DND-41 (cell line): ENCODE measurements around the gene RGS9.
A peak's percentile ranks its signal among the peaks of the same experiment; 100 is the strongest.

Experiments used
- CTCF ChIP-seq: IDR thresholded peaks from 2 replicates; pipeline ENCODE4 v1.5.1; 2012; ENCODE audit warnings: borderline replicate concordance, low read length, moderate library complexity, mild to moderate bottlenecking; ENCODE audit not compliant: poor library complexity, severe bottlenecking; ENCODE audit errors: extremely low read depth
- EZH2 ChIP-seq: IDR thresholded peaks from 3 replicates; pipeline ENCODE4 v1.6.1; 2012; ENCODE audit warnings: borderline replicate concordance, low read depth, mild to moderate bottlenecking, moderate library complexity, low read length, inconsistent platforms; ENCODE audit not compliant: severe bottlenecking

DNA sequence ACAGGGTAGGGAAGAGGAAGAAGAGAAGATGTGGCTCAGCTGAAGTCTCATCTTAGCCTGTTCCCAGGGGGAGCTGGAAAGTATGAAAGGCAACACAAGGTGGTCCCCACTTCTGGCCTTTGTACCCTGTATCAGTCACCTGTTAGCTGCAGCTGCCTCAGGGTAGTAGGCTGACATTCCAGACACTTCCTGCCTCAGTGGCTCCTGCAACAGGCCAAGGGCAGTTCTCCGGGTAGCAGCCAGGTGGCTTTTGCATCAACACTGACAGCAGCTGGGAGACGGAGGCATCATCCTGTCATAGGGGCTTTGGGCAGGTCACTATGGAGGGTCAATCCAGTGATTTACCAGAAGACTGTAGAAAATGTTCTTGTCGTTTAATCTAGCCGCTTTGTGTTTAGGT, 124.0 kb downstream of the RGS9 start:
- TF ChIP-seq CTCF, result peak; percentile 29
- TF ChIP-seq EZH2, result no peak
